HepG2 (cell line): Measurements from ENCODE around the gene R3HDM1. TPM values are rescaled to one million over a fixed set of nuclear protein-coding genes. Genes with fewer than 3 reads are reported as not detected.

Source experiments
- ATAC-seq: fragments of 200-7000 bp; cut with Tn5 transposase; 3 replicates; pipeline ENCODE4 v1.9.1; 2020; ENCODE audit warnings: mild to moderate bottlenecking, moderate library complexity
- BruUV-seq: library from RNA; stranded (reverse); fragments of 400-500 nt; replicated peaks from 2 replicates; lab custom pipeline; 2021; lab: Mats Ljungman, UMichigan
- CTCF ChIA-PET: fragments of 300-600 bp; formaldehyde crosslinking; extraction: SDS; loops from one replicate; lab custom pipeline; 2021; ENCODE audit warnings: low total read pairs, inconsistent platforms, low intra/inter-chr PET ratio; lab: Yijun Ruan, JAX
- POLR2A ChIA-PET: fragments of 350-600 bp; sonication (Branson Sonifier 250); formaldehyde crosslinking; loops from one replicate; lab custom pipeline; 2020; ENCODE audit warnings: antibody characterized with exemption, inconsistent platforms; lab: Yijun Ruan, JAX
- DNase-seq: peaks from one replicate; pipeline ENCODE4 v3.0.0-alpha.2; 2015; ENCODE audit warnings: low spot score
- FAIRE-seq: peaks from 3 replicates; lab custom pipeline; 2011; peaks lifted over from hg19 to GRCh38; lab: Jason Lieb, UNC
- H2AFZ ChIP-seq: one replicate; pipeline ENCODE4 v1.6.1; 2011; ENCODE audit warnings: low read length, inconsistent platforms
- H3K27ac ChIP-seq: fragments of 300-600 bp; 3 replicates; pipeline ENCODE4 v1.8.0; 2011; ENCODE audit warnings: mixed run types, mild to moderate bottlenecking, mixed read lengths, low read length, inconsistent platforms; ENCODE audit not compliant: insufficient read depth; ENCODE audit errors: extremely low read length
- H3K27me3 ChIP-seq, 2 experiments: fragments of 200-600 bp in 1 of 2; 2 replicates in 1 of 2; 3 replicates in 1 of 2; pipeline versions ENCODE4 v1.6.0 to v1.8.0; 2011; ENCODE audit warnings: low read length in 2 of 2, mild to moderate bottlenecking in 2 of 2, moderate library complexity in 2 of 2, inconsistent platforms in 1 of 2; ENCODE audit not compliant: insufficient read depth in 2 of 2, control insufficient read depth in 1 of 2
- H3K36me3 ChIP-seq, 2 experiments: fragments of 200-600 bp in 1 of 2; replicated peaks in 1 of 2; 2 replicates in 1 of 2; 3 replicates in 1 of 2; pipeline versions ENCODE4 v1.5.1 to v1.8.0; 2011; ENCODE audit warnings: low read length in 2 of 2, inconsistent platforms in 1 of 2; ENCODE audit not compliant: insufficient read depth in 2 of 2, control insufficient read depth in 1 of 2
- H3K4me1 ChIP-seq: 2 replicates; pipeline ENCODE4 v1.5.1; 2012; ENCODE audit warnings: low read length, inconsistent platforms; ENCODE audit not compliant: insufficient read depth
- H3K4me2 ChIP-seq: 2 replicates; pipeline ENCODE4 v1.6.0; 2011; ENCODE audit warnings: low read depth, low read length, inconsistent platforms
- H3K4me3 ChIP-seq, 3 experiments: fragments of 200-600 bp in 1 of 3; sonication (generic), shearing (Covaris generic) in 1 of 3; replicated peaks in 1 of 3; 2 replicates each; pipeline ENCODE4 v1.5.1; 2011 to 2016; ENCODE audit warnings: low read length in 3 of 3, inconsistent platforms in 2 of 3, low read depth in 2 of 3, mild to moderate bottlenecking in 2 of 3, control low read depth in 1 of 3, mixed read lengths in 1 of 3; ENCODE audit not compliant: insufficient read depth in 1 of 3
- H3K79me2 ChIP-seq: one replicate; pipeline ENCODE4 v1.6.1; 2011; ENCODE audit warnings: low read length, inconsistent platforms; ENCODE audit not compliant: insufficient read depth
- H3K9ac ChIP-seq: 2 replicates; pipeline ENCODE4 v1.6.0; 2011; ENCODE audit warnings: mild to moderate bottlenecking, low read depth, low read length, inconsistent platforms; ENCODE audit not compliant: insufficient read depth
- H3K9me3 ChIP-seq: 2 replicates; pipeline ENCODE4 v1.5.1; 2012; ENCODE audit warnings: mild to moderate bottlenecking, low read length
- H4K20me1 ChIP-seq: 2 replicates; pipeline ENCODE4 v1.6.0; 2011; ENCODE audit warnings: inconsistent platforms, mild to moderate bottlenecking, low read length, moderate library complexity; ENCODE audit not compliant: insufficient read depth
- AKAP8 ChIP-seq: sonication (generic); formaldehyde crosslinking; IDR thresholded peaks from 2 replicates; pipeline ENCODE4 v1.5.1; 2020; ENCODE audit warnings: mild to moderate bottlenecking, missing genetic modification reagents
- FOXP1 ChIP-seq, 2 experiments: fragments of 450-650 bp in 1 of 2; IDR thresholded peaks; 2 replicates each; pipeline ENCODE4 v1.6.1; 2017 to 2018; ENCODE audit warnings: antibody characterized with exemption in 1 of 2
- GABPB1 ChIP-seq: IDR thresholded peaks from 2 replicates; pipeline ENCODE4 v1.6.1; 2016; ENCODE audit warnings: mild to moderate bottlenecking, missing genetic modification reagents, moderate library complexity, missing compliant biosample characterization
- IKZF1 ChIP-seq: fragments of 450-650 bp; IDR thresholded peaks from 2 replicates; pipeline ENCODE4 v1.7.1; 2016
- KAT2B ChIP-seq: fragments of 150-350 bp; IDR thresholded peaks from 2 replicates; pipeline ENCODE4 v1.6.1; 2014; ENCODE audit warnings: low read depth, low read length, borderline replicate concordance
- PHB2 ChIP-seq: fragments of 450-650 bp; IDR thresholded peaks from 2 replicates; pipeline ENCODE4 v1.6.1; 2018; ENCODE audit not compliant: partially characterized antibody
- WGBS: methylation state at CpG from one replicate; pipeline ENCODE4 v1.1.6; 2017; ENCODE audit warnings: low lambda C conversion rate; 5-methylcytosine and 5-hydroxymethylcytosine counted together
- in situ Hi-C: cut with HindIII; loops from 2 replicates; pipeline ENCODE4 v1.10.0; 2017; ENCODE audit warnings: low pct_unique_long_range_greater_than_20kb; ENCODE audit not compliant: extremely low pct_ligation_motif_present
- intact Hi-C: fragments of 100-400 bp; cut with micrococcal nuclease; formaldehyde crosslinking; loops from one replicate; pipeline ENCODE4 v1.10.0; 2022; ENCODE audit not compliant: unreplicated experiment
- polyA plus RNA-seq, 8 experiments: library from polyadenylated mRNA; depleted of rRNA in 3 of 8; stranded (reverse) in 7 of 8; unstranded in 1 of 8; fragments of >200 nt; fragmentation: Illumina TruSeq in 4 of 8; extraction: Trizol in 4 of 8; gene quantifications; 2 replicates each; pipeline versions ENCODE4 v1.2.1 to v1.2.3, GENCODE V29; 2011 to 2016; ENCODE audit warnings: low read depth in 4 of 8, missing spikeins in 1 of 8, mixed read lengths in 1 of 8; ENCODE audit not compliant: insufficient read depth in 1 of 8
- total RNA-seq, 5 experiments: library from RNA; depleted of rRNA; stranded (reverse); fragments of >200 nt; fragmentation: Illumina TruSeq; extraction: Trizol; gene quantifications; 2 replicates each; pipeline ENCODE4 v1.2.3, GENCODE V29; 2016; ENCODE audit warnings: low read depth in 1 of 5
- TF ChIP-seq, protein P1 (sequence below): sonication (generic); formaldehyde crosslinking; IDR thresholded peaks from 2 replicates; pipeline ENCODE4 v1.5.0; 2020; ENCODE audit warnings: mild to moderate bottlenecking, missing genetic modification reagents
- TF ChIP-seq, protein P2 (sequence below): sonication (generic); formaldehyde crosslinking; IDR thresholded peaks from 2 replicates; pipeline ENCODE4 v1.5.1; 2020; ENCODE audit warnings: mild to moderate bottlenecking, missing genetic modification reagents, moderate library complexity

The R3HDM1 gene
- total and polyA plus RNA-seq, 2 of the 13 experiments (the other 11 are each of a cell fraction or from before 2014, with no cell fraction given): 15.7 to 54.3 TPM

DNA sequence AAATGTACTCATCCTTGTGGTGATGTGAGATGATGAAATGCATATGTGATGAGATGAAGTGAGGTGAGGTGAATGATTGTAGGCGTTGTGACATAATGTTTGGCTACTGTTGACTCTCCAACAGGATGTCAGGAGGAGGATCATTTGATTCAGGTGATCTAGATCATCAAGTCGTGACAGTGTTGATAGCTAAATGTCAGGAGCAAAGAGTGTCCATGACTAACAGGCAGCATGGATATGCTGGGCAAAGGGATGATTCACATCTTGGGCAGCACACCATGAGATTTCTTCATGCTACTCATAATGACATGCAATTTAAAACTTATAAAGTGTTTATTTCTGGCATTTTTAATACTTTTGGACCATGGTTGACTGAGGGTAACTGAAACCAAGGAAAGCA is 170.2 kb downstream of the R3HDM1 start:
- no peak overlapping the region for H3K4me2 ChIP-seq
- no peaks in the 10 kb centered on the region for H3K79me2 ChIP-seq
- no peaks in the 10 kb centered on the region for H3K9me3 ChIP-seq
- TF ChIP-seq AKAP8 (CRISPR knock-in tag): no peak
- TF ChIP-seq IKZF1: no peak
- TF ChIP-seq PHB2: no peak
- TF ChIP-seq, protein P1, sequence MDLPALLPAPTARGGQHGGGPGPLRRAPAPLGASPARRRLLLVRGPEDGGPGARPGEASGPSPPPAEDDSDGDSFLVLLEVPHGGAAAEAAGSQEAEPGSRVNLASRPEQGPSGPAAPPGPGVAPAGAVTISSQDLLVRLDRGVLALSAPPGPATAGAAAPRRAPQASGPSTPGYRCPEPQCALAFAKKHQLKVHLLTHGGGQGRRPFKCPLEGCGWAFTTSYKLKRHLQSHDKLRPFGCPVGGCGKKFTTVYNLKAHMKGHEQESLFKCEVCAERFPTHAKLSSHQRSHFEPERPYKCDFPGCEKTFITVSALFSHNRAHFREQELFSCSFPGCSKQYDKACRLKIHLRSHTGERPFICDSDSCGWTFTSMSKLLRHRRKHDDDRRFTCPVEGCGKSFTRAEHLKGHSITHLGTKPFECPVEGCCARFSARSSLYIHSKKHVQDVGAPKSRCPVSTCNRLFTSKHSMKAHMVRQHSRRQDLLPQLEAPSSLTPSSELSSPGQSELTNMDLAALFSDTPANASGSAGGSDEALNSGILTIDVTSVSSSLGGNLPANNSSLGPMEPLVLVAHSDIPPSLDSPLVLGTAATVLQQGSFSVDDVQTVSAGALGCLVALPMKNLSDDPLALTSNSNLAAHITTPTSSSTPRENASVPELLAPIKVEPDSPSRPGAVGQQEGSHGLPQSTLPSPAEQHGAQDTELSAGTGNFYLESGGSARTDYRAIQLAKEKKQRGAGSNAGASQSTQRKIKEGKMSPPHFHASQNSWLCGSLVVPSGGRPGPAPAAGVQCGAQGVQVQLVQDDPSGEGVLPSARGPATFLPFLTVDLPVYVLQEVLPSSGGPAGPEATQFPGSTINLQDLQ (CRISPR knock-in tag): no peak
- peaks cover 0 to 2% of the 10 kb centered on the region in 2 experiments; a peak in 1 of 5 replicates for H3K36me3 ChIP-seq
- intact Hi-C loops: no loop called here
- CTCF ChIA-PET: no interaction called here
- H3K4me1 ChIP-seq: no peaks in the 10 kb centered on the region
- BruUV-seq: no TSS peak
- H4K20me1 ChIP-seq: no peaks in the 10 kb centered on the region
- no peak for DNase-seq
- no peak overlapping the region for H3K27ac ChIP-seq
- ATAC-seq: no peak
- WGBS: 96% methylated on average over 2 of the region's 2 CpGs
- no peak overlapping the region for H3K4me3 ChIP-seq
- H3K27me3 ChIP-seq: no peaks in the 10 kb centered on the region
- no peak overlapping the region for H3K9ac ChIP-seq
- peak; percentile 32 for FAIRE-seq
- in situ Hi-C loops: loop anchor here (5.0 kb wide), 1 partner anchor 699 kb away; no protein-coding TSS in a partner anchor
- no peak overlapping the region for H2AFZ ChIP-seq
- POLR2A ChIA-PET: no interaction called here

DNA sequence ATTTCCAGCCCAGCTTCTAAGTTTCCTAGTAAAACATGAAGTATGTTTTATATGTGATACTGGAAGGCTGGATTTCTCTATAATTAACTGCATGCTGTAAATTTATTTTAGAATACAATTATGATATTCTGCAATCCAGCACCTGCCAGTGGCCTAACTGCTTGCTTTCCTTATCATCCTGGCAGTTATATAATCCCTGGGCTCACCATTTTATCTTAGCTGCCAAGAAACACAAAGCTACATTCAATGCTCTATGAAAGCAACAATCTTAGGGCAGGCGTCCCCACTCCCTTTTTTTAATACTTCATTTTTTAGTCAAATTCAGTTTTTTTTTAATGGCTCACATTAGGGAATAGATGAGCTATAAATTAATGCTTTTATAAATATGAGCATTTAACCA is 172.0 kb downstream of the R3HDM1 start:
- Histone ChIP-seq H3K9me3 (no peaks in the 10 kb centered on the region), H3K27ac (no peak overlapping the region), H3K4me1 (no peaks in the 10 kb centered on the region), H4K20me1 (no peaks in the 10 kb centered on the region), H3K36me3 (no peaks in the 10 kb centered on the region; a peak in 1 of 5 replicates), H3K79me2 (no peaks in the 10 kb centered on the region), H3K4me2 (no peak overlapping the region), H2AFZ (no peak overlapping the region), H3K9ac (no peak overlapping the region), H3K4me3 (no peak overlapping the region), H3K27me3 (no peaks in the 10 kb centered on the region)
- WGBS: 86% methylated on average over 1 of the region's 1 CpG
- in situ Hi-C loops: loop anchor here (5.0 kb wide), 1 partner anchor 701 kb away; no protein-coding TSS in a partner anchor
- intact Hi-C loops: no loop called here
- no peak for DNase-seq
- TF ChIP-seq KAT2B (no peak), FOXP1 (IDR thresholded peaks at IDR 0.05) (no peak), FOXP1 (CRISPR knock-in tag; IDR thresholded peaks at IDR 0.05) (no peak), GABPB1 (CRISPR knock-in tag) (no peak)
- TF ChIP-seq, protein P2, sequence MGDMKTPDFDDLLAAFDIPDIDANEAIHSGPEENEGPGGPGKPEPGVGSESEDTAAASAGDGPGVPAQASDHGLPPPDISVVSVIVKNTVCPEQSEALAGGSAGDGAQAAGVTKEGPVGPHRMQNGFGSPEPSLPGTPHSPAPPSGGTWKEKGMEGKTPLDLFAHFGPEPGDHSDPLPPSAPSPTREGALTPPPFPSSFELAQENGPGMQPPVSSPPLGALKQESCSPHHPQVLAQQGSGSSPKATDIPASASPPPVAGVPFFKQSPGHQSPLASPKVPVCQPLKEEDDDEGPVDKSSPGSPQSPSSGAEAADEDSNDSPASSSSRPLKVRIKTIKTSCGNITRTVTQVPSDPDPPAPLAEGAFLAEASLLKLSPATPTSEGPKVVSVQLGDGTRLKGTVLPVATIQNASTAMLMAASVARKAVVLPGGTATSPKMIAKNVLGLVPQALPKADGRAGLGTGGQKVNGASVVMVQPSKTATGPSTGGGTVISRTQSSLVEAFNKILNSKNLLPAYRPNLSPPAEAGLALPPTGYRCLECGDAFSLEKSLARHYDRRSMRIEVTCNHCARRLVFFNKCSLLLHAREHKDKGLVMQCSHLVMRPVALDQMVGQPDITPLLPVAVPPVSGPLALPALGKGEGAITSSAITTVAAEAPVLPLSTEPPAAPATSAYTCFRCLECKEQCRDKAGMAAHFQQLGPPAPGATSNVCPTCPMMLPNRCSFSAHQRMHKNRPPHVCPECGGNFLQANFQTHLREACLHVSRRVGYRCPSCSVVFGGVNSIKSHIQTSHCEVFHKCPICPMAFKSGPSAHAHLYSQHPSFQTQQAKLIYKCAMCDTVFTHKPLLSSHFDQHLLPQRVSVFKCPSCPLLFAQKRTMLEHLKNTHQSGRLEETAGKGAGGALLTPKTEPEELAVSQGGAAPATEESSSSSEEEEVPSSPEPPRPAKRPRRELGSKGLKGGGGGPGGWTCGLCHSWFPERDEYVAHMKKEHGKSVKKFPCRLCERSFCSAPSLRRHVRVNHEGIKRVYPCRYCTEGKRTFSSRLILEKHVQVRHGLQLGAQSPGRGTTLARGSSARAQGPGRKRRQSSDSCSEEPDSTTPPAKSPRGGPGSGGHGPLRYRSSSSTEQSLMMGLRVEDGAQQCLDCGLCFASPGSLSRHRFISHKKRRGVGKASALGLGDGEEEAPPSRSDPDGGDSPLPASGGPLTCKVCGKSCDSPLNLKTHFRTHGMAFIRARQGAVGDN: no peak
- no peak for FAIRE-seq
- ChIA-PET CTCF (no interaction called here), POLR2A (interaction anchor here (0.6 kb wide), 1 partner anchor 26 kb away, joined by 5 read pairs; no protein-coding TSS in a partner anchor)
- no TSS peak for BruUV-seq
- ATAC-seq: no peak
